Hindlimb muscle (tissue), 1 donor: ENCODE measurements around the gene FOXA3. TPM values are rescaled to one million over a fixed set of nuclear protein-coding genes. Genes with fewer than 3 reads are reported as not detected.
A peak's percentile ranks its signal among the peaks of the same experiment; 100 is the strongest.

Experiments
- DNase-seq: peaks from one replicate; pipeline ENCODE4 v3.0.0-alpha.2; 2013
- polyA plus RNA-seq: library from polyadenylated mRNA; unstranded; fragments of 120-200 nt; gene quantifications from one replicate; pipeline ENCODE4 v1.2.1, GENCODE V29; 2013; ENCODE audit not compliant: insufficient read length

FOXA3 gene
- polyA plus RNA-seq, 1 donor, result not detected

DNA sequence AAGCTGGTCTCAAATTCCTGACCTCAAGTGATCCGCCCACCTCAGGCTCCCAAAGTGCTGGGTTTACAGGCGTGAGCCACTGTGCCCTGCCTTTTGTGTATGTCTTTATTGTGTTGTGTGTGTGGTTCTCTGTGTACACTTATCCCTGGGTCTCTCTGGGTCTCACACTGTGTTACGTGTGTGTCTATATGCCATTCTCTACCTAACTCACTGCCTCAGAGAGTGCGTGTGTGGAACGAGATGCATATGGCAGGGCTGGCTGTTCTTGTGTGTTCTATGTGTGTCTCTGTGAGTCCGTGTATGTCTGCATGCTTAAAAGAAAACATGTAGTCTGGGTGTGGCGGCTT lies 10.5 kb downstream of the FOXA3 start:
- DNase-seq, result no peak

DNA sequence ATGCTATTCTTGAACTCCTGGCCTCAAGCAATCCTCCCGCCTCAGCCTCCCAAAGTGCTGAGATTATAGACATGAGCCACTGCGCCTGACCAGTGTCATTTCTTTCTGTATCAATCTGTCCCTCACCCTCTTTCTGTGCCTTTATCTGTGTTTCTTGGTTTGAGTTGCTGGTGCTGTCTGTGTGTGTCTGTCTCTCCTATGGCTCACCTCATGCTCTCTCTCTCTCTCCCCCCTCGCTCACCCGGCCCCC lies 12.0 kb downstream of the FOXA3 start:
- no peak for DNase-seq

DNA sequence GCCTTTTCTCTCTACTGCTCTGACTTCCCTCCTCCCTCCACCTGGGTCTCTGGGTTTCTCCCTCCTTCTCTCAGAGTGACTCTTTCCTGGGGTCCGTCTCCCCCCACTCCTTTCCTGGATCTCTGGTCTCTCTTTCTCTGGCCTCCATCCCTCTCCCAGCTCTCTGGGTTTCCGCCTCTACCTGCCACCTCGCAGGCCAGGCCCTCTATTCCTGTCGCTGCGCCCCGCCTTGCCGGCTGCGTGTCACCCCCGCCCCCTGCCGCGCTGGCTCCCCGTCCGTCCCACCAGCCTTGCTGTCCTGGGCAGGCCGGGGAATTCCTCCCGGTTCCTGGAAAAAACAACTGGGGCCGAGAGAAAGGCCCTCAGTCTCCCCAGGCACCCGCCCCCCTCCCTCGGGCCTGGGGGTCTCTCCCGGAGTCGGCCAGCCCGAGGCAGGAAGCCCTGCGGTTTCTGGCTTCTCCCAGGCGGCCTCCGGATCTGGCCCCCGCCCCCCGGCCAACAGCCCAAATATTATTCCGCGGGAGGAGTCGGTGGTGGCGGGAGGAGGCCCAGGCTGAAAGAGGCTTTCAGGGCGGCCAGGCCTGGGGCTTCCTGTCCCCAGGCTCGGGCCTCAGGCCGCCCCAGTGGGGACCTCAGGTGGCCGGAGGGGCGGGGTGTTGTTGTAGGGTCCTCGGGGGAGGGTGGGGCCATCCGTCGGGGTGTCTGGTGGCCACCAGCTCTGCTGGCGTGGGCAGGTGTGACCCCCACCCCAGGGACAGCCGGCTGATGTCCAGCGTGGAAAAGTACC lies 12.5 kb downstream of the FOXA3 start:
- DNase-seq, result peak; percentile 62

DNA sequence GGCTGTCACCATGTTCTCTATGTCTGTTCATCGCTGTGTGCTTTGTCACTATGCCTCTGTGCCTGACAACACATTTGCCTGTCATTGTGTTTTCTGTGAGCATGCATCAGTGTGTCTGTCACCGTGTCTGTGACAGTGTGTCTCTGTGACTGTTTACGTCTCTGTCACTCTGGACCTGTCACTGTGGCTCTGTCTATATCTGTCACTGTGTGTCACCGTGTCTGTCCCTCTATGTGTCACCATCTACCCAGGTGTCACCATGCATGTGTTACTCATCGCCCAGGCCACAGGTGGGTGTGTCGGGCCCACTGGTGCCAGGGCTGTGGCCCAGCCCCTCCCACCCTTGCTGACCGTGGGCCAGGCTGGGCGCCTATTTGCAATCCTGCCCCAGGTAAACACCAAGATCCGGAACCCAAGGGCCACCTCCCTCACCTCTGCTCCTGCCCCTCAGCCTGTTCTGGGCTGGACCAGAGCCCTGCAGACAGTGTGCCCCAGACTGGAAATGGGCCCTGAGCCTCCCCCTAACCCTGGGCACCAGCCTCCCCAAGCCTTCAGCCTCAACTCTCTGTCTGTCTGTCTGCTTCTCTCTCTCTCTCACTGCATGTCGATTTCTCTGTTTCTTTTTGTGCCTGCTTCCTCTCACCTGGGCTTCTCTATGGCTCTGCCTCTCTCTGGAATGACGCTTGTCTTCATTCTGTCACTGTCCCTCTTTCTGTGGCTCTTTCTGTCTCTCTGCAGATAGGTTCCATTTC lies 14.1 kb downstream of the FOXA3 start:
- no peak for DNase-seq

DNA sequence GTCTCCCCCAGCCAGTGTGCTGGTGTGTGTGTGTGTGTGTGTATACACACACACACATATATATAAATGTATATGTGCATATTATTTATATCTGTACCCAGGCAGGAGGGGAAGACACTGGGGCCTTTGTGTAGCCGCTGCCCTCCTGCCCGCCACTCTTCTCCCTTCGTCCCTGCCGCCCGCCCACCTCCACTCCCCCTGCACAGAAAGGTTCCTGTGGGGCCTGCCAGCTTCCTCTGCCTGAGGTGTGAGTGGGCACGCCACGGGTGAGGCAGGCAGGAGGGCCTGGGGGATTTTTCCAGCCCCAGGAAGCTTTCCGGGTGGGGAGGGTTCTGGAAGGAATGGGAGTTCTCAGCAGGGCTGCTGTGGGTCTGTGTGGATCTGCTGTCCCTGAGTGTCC lies 14.9 kb downstream of the FOXA3 start:
- DNase-seq, result no peak

DNA sequence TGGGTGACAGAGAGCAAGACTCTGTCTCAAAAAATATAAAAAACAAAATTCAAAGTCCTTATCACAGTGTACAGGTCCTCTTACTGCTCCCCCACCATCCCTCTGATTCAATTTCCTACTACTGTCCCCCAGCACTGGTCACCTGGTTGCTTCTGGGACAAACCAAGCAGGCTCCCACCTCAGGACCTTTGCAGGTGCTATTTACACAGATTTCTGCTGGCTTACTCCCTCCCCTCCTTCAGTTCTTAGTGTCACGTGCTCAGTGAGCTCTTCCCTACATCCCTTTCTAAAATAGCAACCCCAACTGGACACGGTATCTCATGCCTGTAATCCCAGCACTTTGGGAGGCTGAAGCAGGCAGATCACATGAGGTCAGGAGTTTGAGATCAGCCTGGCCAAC lies 15.8 kb downstream of the FOXA3 start:
- no peak for DNase-seq

DNA sequence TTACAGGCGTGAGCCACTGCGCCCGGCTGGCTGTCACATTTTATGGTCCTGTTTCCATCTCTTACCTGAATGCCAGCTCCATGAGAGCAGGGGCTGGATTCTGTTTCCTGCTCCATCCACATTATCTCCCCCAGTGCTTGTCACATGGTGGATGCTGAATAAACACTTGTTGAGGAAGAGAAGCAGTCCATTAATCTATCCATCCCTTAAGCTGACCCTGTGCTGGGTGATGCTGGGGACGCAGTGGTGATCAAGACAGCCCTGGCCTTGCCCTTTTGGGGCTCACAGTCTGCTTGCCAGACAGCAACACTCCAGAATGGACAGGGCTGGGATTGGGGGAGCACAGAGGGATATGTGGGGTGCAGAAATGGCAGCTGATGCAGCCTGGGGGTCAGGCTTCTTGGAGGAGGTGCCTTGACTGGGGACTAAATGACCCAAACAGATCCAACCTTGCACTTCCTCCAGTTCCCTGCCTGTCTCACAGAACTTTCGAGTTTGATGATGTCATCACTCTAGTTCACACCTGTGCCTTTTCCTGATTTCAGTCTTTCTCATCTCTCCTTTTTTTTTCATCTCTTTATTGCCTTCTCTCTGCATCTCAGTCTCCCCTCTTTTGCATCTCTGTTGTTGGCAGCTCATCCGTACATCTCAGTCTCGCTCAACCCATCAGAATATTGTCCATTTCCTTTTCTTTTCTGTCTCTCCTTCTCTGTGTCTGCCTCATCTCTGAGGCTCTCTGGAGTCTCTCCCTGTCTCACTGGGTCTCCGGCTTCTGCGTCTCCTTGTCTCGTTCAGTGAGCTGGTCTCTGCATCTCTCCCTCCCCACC lies 17.2 kb downstream of the FOXA3 start:
- no peak for DNase-seq

DNA sequence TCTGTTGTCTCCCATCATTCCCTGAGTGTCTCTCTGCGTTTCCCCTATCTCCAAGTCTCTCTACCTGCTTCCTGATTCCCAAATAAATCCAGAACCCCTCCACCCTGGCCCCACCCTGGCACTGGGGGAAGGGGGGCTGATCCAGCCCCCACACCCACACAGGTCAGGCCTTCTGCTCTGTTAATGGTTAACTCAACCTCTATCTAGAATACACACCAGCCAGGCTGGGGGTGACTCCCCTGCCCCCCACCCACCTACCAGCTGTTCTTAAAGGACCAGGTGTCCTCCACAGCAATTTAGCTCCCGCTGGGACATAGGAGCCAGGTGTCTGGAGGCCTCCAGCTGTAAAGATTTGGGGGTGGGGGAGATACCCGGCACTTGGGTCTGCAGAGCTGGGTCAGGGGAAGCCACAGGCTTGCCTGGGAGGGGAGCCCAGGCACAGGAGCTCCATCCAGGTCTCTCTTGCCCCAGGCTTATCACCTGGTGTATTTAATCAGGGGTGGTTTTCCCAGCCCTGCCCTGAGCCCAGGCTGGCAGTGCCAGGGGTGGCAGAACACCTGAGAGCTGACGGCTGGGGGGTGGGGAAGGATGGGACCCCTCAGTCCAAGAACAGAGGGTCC lies 17.9 kb downstream of the FOXA3 start:
- no peak for DNase-seq

DNA sequence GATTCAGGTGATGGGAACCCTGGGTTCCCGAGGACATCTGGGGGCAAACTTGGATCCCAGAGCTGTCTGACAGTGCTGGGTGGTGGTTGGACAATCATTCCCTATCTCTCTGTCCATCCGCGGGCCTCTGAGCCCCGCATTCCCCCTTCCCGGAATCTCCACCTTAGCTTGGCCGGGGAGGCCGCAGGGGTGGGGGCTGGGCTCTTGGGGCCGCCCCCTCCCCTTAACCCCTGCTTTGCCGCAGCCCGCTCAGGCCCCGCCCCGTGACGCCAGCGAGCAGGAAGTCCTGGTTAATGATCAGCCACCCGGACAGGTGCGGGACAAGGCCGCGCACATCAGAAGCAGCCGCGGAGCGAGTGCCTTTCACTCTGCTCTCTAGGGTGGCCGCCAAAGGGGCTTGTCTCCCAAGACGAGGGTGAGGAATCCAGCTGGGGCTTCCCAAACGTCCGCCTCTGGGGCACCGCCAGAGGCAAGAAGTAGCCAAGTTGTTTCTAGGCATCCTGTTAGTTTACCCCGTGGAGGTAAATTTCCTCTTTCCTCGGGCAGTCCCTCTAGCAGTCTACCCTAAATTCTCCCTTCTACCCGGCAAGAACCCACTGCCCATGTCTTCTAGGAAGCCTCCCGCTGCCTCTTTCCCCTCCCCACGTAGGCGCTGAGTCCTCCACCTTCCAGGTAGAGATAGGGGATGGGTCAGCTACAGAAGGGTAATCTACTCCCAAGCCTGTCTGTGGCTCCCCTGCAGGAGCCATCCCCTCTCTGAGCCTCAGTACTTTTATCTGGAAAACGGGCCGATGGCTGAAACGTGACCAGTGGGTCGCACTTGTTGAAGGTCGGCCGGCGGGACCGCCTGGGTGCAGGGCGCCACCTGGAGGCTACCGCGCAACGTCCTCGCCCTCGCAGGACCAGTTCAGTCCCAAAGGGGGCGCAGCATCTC lies 18.8 kb downstream of the FOXA3 start:
- DNase-seq, result peak; percentile 86

DNA sequence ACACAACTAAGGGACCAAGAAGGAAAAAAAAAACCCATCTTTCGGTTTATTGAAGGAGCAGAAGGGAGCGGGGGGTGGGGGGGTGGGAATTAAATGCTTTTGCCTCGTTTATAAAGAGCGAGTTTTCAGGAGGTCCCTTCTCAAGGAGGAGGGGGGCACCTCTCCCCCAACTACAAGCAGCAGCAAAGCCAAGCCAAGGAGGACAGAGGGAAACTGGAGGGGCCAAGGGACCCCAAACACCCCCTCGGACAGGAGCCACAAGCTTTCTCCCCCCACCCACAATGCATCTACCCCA lies 19.4 kb downstream of the FOXA3 start:
- no peak for DNase-seq

DNA sequence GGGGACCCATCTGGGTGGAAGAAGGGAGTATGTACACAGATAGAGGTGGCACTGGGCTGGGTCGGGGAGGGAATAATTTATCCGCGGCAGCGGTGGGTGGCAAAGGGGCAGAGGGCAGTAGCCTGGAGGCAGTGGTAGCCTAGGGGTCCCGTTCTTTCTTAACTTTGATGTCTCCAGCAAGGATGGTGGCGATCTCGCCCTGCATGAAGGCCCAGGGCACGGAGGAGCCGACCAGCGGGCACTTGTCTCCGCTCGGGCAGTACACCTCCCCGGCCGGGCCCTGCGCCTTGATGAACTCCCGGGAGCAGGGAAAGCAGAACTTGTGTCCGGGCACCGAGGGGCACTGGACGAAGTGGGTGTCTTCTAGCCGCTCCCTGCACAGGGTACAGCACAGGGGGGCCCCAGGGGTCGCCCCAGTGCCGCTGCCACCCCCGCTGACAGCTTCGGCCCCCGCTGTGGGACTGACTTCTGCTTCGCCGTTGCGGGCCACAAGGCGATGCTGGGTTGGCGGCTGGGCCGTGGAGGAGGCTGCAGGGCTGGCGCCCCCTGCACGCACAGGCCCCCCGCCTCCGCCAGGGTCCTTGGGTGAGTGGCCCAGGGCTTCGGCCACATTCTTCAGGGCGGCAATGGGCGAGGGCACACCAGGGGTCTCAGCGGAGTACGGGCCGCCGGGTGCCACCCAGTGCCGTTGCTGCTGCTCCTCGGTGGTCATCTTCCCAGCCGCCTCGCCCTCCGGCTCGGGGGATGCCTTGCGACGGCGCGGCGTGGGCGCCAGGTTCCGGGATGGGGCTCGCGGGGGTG lies 20.0 kb downstream of the FOXA3 start:
- no peak for DNase-seq

DNA sequence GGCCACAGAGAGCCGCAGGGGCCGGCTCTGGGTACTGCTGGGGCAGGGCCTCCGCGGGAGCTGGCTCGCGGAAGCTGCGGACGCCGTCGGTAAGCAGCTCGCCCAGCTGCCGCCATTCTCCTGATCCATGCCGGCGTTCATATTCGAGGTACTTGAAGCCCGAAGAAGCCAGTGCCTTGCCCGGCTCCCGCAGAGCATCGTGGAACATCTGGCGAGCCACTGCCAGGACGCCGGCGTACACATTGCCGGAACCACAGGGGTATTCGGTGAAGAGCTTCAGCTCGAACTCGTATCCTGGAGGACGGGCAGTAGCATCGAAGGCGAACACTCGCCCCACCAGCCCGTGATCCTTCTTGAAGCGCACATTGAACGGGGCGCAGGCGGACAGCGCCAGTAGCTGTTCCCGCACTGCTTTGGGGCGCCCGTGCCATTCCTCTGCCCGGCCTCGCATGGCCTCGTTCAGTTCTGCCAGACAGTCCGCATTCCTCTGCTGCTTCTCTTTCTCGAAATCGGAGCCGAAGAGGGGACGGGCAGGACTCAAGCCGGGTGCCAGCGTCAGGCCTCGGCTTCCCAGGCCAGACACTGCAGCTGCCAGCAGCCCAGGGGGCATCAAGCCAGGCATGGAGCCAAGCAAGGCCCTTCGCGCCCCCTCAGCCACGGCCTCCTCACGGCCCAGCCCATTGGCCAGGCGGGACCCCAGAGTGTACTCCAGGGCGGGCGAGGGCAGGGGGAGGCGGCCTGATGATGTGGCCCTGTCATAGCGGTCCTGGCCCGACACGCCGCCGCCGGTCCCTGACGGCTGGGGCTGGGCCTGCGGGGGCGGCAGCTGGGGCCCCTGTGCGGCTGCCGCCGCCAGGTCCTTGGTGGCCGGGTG lies 20.8 kb downstream of the FOXA3 start:
- DNase-seq, result no peak

DNA sequence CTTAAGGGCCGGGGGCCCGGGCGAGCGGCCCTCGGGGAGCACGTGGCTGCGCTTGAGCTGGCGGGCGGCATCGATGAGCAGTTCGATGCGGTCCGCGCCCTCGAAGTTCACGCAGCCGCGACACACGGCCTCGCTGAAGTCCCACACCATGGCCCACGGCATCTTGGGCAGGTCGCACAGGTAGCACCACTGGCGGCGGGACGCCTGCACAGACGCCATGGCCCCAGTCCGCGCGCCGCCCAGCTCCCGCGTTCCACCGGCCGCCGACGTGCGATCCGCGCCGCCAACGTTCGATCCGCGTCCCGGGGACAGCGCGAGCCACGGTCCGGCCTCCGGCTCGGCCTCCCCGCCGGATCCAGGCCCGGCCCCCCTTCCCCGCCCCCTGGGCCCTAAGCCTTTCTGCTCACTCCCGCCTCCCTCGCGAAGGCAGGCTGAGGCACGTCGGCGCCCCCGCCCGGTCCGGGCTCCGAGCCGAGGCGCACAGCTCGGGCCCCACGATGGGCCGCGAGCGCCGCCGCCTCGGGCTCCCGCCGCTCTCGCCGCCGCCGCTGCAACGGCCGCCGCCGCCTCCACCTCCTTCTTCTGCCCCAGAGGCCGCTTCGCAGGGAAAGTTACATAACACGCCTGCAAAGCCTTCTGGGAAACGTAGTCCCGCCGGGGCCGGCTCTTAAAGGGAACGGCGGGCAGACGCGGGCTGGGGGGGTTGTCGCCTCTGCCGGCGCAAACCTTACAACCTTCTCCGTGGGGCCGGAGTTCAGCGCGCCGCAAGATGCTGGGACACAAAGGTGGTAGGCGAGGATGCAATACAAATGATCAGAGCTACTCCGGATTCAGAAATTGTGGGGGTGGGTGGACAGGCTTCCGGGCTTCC lies 21.7 kb downstream of the FOXA3 start, which contains the start of gene IRF2BP1:
Gene IRF2BP1, minus strand, starts transcription at position 586 of the 871 bp plus-strand sequence. Its CDS starts 367 bp downstream, at position 219.
- peak; percentile 93 for DNase-seq

DNA sequence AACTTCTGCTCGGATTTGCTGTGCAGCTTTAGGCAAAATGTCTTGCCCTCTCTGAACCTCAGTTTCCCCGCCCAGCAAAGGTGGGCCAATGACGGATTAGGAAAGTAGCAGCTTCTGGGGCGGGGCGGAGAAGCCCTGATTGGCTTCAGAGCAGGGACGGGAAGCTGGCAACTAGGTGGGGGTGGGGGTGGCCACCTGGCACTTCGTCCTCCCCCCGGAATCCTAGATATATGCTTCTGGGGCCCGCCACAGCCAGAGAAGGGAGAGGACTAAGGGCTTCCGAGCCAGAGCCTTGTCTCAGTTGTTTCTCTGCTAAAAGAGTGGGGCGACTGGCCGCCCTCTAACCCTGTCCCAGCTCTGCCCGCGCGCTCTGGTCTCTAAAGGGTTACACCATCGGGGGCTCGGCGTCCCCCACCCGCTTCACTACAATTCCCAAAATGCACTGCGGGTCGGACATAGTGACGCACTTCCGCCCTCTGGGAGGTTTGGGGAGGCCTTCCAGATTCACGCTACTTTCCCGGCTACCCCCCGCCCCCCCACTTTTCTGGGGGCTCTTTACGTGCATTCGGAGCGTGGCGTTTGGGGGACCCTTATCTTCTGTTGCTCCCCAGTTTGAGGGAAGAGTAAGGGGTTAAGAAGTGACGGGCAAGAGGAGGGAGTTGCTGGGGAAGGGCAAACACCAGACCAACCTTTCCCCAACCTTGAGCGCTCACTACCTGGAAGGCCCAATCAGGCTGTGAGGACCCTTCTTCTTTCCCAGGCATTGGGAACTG lies 22.5 kb downstream of the FOXA3 start:
- peak; percentile 93 for DNase-seq

DNA sequence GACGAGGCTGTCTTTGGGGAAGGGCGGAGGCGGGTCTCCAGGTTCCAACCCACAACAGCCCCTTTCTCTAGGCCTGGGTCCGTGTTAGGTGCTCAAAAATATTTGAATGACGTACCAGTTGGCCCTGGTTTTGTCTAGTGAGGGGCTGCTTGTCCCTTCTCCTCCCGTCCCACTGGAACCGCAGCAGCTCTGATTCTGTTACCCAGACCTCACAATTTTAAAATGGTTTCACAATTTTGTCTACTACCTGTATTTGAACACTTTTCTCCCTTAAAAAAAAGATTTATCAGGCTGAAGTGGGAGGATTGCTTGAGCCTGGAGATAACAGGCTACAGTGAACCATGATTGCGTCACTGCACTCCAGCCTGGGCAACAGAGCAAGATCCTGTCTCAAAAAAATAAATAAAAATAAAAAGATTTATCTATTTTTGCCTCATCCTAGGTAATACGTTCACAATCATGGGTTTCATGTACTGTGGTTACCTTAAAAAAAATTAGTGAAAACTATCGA lies 23.1 kb downstream of the FOXA3 start:
- DNase-seq, result no peak

DNA sequence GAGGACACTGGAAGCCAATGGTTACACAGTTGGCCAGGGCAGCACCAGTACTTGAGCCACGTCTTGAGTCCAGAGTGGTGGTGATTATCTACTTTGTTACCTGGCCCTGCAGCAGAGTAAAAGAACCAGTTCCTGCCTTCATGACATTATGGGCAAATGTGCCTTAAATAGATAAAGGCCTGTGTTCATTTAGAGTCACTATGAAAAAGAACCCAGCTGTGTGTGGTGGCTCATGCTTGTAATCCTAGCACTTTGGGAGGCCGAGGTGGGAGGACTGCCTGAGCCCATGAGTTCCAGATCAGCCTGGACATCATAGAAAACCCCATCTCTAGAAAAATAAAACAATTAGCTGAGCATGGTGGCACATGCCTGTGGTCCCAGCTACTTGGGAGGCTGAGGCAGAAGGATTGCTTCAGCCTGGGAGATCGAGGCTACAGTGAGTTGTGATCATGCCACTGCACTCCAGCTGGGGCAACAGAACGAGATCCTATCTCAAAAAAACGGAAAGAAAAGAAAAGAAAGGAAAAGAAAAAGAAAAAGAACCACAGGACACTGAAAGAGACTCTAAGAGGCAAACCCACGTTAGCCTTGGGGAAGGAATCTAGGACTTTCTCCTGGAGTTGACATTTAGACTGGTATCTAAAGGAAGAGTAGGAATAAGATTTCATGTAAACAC lies 25.2 kb downstream of the FOXA3 start:
- no peak for DNase-seq

DNA sequence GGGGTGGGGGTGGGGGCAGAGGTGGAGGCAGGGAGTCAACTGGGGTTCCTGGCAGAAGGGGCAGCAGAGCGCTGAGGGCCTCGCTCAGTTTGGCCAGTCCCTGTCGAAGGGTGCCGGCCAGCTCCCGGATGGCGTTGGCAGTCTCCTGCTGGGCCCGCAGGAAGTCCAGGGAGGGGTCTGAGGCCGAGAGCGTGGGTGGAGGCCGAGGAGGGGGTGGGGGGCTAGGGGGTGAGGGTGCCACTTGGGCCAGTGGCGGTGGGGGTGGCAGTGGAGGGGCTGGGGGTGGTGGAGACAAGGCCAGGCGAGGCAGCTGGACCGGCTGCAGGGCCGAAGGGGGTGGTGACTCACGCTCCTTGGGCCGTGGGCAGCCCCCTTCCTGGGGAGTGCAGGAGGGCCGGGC lies 26.8 kb downstream of the FOXA3 start:
- no peak for DNase-seq
